Activated T-cell treated with anti-CD3 and anti-CD28 coated beads, Interleukin-2, amount 50 U/mL, for 1 hour (primary cell): Measurements from ENCODE around the gene MCTP1.

Experiments used
- DNase-seq: peaks from one replicate; pipeline ENCODE4 v3.0.0-alpha.2; 2020

MCTP1 gene

DNA sequence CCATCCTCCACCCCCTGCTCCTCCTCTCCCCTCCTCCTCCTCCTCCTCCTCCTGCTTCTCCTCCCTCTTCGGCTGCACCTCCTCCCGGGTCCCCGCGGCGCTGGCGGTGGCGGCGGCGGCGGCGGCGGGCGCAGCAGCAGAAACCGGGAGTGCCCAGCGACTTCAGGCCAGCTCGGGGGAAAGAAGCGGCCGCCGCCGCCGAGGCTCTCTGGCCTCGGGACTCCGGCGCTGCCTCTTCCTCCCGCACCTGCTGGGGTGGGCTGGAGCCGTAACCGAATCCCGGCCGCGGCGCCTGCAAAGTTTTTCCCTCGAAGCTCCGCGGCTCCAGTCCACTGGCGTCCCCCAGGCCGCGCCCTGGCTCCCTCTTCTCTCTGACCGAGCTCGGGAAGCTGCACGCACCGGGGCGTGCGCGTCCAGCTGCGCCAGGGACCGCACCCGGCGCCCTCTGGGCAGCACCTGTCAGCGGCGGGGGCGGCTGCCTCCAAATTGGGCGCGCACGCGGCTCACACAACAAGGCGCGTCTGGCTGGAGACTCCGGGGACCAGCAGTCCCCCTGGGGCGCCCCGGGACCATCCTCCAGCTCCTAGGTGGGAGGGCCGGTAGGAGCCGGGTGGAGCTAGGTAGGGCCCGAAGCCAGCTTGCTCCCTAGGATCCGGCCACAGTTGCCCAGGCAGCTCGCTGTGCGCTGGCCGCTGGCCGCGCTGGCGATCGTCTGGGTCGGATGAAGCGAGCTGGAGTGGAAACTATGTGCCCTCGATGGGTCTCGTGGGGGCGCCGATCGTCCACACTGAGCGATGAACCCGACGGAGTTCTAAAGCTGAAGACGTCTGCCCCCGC lies at the start of gene MCTP1:
Gene MCTP1, minus strand, starts transcription at position 523 of the 837 bp plus-strand sequence.
- no peak for DNase-seq

DNA sequence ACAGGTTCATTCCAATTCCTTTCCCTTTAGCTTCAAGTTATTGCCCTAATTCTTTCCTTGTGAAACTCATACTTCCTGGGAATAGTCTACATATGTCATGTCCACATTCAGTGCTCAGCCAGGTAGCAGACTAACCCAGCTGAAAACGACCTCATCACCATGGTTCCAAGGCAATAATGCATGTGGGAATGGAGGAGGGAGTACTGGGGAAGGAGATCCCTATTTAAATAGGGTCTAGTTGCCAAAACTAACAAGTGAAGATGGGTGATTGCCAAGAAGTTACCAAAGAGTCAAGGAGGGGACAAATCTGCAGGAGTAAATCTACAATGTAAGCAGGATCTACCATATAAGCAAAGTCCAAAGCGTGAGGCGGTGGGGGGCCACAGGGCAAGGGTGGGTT lies 47.3 kb upstream of the MCTP1 start:
- DNase-seq: no peak

DNA sequence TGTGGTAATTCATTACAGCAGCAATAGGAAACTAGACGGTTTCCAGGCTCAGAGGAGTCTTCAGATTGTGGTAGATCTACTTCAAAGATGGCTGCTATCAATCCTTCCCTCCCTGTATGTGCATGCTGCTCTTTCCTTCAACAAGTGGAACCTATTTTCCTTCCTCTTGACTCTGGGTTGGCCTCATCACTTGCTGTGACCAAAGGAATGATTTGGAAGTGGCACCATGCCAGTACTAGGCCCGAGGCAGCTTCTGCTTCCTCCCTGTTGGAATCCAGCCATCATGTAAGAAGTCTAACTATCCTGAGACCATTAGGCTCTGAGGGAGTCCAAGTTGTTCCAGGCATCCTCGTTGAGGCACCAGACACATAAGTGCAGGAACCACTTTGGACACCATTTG lies 46.5 kb upstream of the MCTP1 start:
- no peak for DNase-seq

DNA sequence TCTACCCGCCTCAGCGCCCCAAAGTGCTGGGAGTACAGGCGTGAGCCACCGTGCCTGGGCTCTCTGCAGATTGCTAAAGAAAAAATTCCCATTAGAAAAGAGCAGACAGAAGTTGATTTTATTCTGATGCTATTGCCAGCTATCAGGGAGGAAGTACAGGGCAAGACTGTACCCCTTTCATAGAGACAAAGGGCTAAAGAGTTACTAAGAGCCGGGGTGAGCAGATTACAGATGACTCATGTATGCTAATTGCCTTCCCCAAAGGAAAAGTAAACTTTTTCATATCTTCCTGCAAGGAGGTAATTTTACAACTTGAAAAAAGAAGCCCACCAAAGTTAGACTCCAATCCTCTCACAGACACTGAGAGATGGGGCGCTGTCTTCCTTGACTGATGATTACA lies 42.3 kb upstream of the MCTP1 start:
- no peak for DNase-seq

DNA sequence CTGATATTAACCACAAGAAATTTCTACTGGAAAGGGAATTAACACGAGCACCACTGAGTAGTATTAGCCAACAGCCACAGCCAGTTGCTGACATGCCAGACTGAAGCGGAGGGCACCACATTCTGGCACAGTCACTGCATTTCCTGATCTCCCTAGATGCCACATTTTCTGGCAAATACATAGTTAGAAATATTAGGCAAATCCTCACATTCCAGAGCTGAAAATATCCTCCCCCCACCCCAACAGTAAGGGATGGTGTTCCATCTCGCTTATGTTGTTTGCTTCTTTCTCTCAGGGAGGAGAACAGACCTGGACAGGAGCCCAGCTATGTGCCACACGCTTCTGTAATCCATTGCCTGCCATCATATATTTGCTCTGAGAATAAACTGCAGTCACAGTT lies 32.8 kb upstream of the MCTP1 start:
- DNase-seq: no peak

DNA sequence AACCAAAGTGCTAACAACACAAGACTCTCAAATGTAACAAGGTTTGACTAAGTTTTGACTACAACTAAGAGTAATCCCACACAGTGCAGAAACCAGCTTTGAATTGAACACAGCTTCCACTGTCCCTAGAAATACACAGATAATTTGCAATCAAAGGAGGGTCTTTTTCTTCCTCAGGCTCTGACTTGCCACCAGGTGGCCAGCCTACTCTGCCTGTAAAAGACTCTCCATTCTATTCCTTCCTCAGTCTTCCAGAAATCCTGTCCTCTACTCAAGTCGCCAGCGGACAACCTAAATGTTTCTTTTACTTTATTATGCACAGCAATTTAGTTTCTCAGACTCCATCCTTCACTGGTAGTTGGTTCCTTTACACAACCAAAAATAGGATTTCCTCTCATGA lies 32.2 kb upstream of the MCTP1 start:
- no peak for DNase-seq

DNA sequence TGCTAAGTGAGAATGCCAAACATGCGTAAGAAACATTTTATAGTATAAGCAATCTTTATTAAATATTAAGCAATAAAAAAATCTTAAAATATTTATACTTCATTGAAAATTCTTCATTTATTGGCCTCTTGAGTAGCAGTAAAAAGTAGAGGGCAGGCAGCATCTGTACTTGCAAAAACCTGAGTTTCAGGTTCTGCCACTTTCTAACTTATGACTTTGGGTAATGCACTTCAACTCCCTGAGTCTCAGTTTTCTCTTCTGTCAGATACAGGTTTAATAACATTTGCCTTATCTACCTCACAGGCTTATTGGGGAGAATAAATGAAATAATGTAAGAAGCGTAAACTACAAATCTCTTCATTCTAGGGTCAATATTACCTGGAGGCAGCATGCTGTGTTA lies 19.8 kb upstream of the MCTP1 start:
- no peak for DNase-seq

DNA sequence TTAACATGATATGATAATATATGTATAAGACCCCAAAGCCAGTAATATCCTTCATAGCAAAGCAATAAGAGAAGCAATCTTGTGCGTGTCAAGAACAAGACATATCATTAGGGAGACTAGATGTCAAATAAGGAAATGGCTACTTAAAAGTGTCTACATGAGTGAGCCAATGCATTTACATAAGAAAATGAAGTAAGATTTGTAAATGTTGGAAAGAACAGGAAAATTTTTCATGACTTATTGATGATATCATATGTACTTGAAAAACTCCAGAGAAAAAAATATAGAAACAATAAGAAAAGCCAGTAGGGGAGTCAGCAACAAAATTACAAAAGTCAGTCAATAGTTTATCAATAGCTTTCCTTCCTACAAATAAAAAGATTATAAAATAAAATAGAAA lies 13.8 kb upstream of the MCTP1 start:
- no peak for DNase-seq

DNA sequence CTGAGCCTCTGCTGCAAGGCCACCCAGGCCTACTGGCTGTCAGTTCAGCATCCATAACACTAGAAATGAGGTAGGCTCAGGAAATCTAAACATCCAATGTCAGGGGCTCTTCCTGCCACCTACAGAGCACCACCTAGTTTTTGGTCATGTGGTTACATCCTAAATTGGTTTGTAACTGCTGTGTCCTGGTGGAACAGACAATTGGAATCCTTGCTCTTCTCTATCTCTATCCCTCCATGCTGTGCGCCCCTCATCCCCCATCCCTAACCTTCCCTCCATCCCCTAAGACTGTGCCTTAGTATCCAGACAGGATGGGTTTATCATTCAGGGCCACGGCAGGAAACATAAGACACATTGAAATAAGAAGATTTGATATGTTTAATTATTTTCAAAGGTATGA lies 11.4 kb upstream of the MCTP1 start:
- no peak for DNase-seq

DNA sequence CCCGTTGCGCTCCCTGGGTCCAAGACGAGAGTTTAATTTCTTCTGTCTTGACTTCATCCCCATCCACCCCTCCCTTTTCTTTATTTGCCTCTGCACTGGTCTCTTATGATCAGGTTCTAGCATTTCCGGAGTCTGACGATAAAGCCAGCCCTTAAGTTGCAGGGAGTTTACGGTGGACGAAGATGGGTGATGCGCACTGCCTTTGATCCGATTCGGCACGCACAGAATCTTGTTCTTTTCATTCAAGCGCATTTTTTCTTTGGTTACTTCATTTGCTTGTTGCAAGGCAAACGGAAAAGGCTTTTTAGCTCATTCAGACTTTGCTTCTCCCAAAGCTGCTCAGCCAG lies 488 bp upstream of the MCTP1 start:
- no peak for DNase-seq

DNA sequence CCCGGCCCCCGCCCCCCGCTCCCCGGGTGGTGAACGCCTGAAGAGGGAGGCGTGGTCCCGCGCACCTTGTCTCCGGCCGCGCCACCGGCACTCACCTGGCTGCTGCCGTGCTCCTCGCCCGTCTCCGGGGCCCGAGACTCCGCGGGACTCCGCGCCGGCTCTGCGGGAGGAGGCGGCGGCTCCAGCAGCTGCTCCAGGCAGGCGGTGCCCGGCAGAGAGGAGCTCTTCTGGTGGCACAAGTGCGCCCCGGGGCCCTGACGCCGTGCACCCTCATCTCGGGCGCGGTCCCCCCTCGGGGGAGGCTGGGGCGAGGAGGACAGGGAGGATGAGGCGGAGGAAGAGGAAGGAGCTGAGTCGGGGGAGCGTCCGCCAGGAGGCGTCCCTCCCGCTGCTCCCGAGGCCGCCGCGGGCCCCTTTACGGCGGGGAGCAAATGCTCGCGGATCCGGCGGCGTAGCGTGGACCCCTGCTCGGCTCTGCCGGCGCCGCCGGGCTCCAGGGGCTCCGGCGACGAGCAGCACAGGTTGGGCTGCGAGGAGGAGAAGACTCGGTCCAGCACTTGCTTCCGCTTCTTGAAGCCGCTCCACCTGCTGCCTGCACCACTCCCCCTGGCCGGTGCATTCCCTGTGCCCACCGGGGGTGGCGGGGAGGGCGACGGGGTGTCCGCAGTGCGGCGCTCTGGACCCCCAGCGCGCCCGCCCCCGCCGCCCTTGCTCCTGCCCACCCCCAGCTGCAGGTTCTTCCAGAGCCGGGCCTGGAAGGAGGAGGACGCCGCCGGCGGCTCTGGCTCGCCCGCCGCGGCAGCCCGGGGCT lies 928 bp downstream of the MCTP1 start:
- DNase-seq: peak; percentile 28

DNA sequence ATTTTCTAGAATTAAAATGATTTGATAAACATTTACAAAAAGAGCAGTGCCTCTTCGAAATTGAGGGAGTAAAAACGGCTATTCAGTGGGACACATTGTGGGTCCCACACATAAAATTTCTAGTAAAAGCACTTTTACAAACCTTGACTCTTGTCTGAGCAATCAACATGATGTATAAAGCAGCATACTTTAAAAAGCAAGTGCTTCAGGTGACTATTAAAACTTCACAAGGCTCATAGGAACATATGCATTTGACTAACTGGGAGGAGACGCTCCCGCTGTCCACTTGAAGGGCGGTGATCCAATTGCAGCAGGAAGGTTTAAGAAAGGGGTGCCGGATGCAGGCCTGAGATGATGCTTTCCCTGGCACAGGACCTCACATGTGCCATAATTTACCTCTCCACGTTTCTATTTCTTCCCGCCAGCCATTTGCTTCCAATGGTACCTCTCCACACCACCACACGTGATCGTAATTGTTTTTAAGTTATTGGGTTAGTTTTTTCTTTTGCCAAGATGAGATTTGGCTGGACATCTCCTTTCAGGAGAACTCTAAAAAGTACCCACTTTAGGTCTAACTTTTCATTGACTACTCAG lies 1.8 kb downstream of the MCTP1 start:
- DNase-seq: no peak

DNA sequence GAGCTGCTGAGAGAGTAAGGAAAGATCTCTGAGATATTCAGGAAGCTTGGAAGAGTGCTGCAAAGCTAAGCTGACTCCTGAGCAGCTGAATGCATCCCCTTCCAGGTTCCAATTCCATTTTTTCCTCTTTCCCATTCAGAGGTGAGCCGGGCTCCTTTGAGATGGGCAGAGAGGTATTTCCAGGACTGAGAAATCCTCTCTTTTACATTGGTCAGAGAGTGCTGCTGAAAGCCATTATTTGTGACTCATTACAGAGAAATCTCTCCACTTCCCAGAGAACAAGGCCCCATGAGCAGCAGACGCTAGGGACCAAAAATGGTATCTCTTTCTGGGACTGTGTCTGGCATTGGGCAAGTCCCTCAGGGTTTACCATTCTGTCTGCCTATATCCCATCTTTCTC lies 3.7 kb downstream of the MCTP1 start:
- DNase-seq: no peak

DNA sequence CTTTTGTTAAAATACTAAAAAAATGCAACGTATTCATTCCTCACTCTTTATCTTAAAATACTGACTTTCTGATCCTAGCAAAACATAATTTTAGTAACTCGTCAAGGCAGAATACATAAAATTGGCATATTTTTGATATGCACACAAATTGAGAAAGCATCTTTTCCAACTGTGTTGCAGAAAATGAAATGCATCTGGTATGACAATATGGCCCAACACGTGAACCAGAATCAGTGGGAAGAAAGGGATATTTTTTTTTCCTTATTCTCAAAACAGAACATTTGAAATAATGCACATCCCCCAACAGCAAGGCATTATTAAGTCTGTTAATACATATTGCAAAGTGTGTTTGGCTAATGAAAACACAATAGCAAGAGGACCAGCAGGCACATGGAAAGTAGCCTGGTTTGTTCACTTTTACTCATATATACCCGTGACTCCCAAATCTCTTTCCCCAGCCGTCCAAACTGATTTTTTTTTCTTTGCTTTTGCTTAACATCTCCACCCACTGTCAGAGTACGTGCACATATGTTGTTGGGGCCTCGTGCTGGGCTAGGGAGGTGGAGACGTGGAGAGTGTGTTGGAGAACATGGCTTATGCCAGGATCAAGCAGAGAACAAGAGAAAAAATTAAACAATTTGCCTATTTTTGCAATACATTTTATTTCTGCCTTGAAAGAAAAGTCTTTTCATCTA lies 4.3 kb downstream of the MCTP1 start:
- no peak for DNase-seq

DNA sequence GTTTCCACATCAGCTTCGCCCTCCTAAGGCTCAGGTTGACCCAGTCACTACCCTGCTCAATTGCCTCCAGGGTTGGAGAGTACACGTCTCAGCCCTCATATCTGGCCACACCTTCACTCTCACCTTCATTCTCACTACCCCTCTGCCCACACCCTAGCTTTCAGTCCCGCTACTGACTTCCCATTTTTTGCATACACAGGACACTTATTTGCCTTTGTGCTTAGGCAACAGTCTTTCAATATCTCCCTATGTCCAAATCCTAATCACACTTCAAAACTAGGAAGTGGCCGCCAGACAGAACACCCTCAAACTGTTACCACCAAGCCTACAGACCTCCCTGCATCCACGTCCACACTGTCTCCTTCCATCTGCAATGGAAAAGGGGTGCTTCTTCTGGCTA lies 10.9 kb downstream of the MCTP1 start:
- no peak for DNase-seq

DNA sequence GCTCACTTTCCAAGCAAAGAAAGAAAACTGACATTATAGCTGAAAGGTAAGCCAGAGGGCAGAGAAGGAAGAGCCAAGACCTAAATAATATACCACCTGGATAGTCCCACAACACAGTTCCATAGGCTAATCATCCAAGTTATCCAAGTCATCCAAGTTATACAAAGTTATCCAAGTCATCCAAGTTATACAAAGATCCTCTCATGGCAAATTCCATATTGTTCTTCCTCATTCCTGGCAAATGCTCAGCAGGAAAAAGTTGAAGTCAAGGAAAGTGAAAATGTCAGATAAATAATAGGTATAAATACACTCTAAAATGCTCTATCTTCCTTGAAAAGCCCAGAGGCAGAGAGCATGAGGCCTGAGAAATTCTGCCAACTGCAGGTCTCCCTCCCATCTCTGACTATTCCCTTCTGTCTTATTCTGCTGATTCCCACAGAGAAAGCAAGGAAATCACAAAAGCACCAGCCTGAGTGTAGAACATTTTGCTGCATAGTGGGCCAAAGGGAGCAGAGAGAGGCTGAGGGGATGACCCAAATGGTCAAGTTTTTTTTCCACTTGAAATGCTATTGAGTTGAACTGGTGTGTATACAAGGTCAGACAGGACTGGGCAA lies 12.5 kb downstream of the MCTP1 start:
- no peak for DNase-seq

DNA sequence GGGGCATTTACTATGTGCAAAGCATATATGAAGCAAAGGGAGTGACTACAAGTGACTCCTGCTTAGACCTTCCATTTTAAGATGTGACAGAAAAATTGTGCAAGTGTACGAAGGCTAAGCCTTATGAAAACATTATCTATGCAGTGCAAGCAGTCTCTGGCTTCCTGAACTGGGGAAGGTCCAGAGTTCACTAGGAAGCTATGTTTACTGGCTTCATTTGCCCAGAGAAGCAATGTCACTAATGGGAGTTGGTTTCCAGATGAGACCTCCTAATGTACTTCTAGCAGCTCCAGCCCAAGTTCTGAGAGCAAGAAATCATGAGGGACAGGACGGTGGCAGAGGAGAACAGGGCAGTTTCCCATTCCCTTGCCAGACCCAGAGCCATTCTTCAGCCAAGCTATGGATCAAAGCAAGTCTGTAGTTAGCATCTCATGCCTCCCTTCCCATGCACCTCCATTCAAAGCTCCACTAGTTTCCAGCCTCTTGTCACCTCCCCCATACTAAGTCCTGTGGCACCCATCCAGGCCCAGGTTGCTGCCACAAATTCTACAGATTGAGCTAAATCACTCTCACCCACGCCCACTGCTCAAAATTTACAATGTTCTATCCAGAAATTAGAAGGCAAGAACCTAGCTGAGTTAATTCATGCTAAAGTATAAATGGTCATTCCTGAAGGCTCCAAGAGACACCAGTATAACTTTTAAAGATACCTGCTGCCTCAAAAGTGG lies 21.8 kb downstream of the MCTP1 start:
- no peak for DNase-seq

DNA sequence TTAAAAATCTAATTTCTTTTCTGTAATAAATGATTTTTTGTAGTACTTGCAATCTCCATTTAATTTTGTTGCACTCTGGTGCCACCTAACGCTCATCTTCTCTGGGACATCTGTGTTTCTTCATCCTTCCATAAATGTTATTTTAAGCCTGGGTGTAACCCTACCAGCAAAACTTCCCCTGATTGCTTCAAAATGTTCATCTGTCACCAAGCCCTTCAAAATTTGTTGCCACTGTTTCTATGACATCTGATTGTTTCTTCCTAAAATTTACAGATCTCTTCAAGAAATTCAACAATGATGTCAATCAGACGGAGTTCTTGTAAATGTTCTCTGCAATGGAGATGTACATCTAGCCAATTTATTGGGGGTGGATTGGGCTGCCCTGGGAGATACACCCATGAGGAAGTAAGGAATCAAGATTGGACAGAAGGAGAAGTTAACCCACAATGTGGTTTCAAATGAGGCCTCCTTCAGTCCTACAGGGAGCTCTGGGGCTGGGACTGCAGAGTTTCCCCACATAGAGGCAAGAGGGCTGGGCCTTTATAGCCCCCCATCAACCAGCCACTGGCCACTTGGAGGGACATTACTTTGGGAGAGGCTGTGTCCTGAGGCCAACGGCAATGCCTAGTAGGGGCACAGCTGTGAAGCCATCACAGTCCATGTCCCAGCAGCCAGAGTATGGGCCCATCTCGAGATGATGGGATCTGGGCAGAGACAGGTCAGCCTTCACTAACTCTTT lies 23.3 kb downstream of the MCTP1 start:
- DNase-seq: no peak

DNA sequence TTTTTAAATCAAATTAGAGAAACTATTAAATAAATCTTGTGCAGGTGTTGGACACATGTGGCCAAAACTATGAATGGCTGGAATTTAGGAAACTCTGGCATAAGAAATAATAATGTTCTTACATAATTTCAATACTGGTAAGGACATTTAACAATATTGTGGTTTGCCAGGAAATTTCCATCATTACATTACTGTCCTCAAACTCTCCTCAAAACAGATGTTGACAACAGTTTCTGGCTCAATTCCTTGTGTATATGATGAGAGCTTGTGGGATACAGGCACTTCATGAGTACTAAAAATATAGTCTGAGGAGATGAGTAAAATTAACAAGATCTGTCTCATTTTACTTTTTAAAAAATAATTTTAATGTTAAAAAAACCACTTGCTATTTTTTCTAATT lies 27.9 kb downstream of the MCTP1 start:
- no peak for DNase-seq

DNA sequence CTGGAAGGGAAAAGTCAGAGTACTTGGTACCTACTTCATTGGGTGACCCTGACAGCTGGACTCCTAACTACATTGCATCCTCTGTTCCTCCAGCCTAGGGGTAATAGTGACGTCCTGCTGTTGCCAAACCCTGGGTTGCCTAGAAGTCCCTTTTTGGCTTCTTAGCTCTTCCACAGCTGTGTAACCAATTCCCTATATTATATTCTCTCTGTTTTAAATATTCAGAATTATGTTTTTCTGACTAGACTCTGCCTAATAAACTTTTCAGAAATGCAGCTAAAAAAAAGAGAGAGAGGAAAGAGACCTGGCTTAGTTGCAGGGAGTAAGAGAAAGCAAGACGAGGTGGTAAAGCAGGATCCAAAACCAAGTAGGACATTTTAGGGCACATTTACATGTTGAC lies 28.4 kb downstream of the MCTP1 start:
- DNase-seq: no peak

DNA sequence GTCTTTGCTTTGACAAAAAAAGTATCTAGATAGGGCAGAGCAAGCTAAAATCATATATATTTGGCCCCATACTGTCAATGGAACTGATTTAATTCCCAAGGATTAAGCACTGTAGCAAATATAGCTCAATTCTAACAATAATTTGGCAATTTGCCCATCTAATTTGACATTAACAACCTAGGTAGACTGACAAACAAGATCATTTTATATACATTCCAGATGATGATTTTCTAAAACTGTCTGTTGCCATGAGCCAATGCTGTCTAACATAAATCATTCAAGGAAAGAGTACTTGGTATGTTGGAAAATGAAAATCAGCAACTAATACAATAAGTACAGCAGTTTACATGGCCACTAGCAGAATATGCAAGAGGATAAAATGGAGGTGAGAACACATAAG lies 32.1 kb downstream of the MCTP1 start:
- no peak for DNase-seq

DNA sequence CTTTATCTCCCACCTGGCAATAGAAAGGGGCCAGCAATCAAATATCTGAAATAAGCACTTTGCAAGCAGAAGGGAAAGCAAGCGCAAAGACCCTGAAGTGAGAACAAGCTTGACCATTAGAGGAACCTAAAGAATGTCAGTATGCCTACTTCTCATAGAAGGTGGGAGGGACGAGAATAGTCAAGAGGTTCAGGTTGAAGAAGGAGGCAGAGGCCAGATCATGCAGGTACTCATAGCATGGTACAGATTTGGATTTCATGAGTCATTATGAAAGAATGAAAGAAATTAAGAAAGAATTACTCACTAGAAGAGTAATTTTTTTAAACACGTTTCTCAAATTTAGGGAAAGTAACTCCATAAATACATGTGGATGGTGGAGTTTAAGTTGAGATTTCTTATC lies 33.7 kb downstream of the MCTP1 start:
- no peak for DNase-seq
